Stimulated activated CD8-positive, alpha-beta memory T cell treated with anti-CD3 and anti-CD28 coated beads, Interleukin-15, amount 100 ng/mL, for 1 hour (primary cell): Measurements from ENCODE around the gene ATOH7.
"Not testable (repeated sequence)": the region's sequence is repeated elsewhere in the genome, so short reads cannot be mapped to it uniquely, and the experiment has no call there.

ENCODE experiments used
- DNase-seq: peaks from one replicate; pipeline ENCODE4 v3.0.0-alpha.2; 2020; ENCODE audit warnings: low read depth

ATOH7 gene

DNA sequence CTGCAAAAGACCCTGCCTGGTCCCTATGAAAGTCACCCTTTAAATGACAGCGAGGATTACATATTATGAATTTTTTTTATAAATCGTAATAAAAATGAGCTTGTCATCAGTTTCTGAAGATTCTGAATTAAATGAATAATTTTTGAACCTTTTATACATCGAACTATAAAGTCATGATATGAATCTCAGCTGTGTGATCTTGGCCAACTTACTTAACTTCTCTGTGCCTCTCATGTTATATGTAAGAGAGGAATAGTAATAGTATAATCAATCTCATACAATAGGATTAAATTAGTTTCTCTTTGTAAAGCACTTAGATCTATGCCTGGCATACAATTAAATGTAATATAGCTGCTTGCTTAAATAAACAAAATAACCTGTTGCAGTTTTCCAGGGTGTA is 5.3 kb upstream of the ATOH7 start:
- no peak for DNase-seq

DNA sequence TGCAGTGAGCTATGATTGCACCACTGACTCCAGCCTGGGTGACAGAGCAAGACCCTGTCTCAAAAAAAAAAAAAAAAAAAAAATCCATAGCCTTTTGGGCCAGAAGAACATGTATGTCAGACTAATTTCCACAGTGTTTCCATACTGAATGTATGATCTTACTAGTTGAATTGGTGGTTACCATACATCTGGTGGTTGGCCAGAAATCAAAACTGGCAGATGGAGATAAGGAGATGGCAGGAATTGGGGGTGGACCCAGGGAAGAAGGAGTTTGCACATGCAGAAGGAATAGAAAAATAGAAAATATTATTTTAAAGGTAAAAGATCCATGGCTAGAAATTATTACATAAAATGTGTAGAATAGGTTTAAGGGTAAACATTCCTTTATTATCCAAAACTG is 3.7 kb upstream of the ATOH7 start:
- DNase-seq, result no peak

DNA sequence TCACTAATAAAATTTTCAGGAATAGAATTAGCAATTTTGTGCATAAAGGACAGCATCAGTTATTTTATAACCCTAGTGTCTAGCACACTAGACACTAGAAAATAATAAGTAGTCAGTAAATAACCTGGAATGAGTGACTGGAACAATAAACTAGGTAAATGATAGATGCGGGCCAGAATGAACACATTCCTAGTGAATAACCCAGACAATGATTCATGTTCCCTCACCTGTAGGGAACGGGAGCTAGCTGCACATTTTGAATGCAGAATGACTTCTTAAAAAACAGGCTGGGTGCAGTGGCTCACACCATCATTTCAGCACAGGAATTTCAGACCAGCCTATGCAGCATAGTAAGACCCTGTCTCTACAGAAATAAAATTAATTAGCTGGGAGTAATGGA is 3.2 kb upstream of the ATOH7 start:
- no peak for DNase-seq

DNA sequence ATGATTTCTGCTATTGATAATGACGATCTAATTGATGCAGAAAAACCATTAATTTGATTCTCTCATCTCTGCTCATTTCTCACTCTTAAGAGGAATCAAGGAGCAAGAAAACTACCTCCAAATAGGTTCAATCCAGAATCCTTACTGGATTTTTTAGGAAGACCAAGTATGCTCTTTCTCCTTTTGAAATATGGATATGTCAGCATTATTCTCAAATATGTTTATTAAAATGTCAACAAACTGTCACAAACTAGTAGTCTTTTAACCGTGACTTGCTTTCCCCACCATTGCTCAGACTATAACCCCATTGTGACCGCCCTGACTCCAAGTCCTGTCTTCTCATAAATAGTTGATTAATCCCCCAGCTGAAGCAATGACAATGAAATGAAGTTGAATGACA is 1.1 kb upstream of the ATOH7 start:
- DNase-seq, result no peak

DNA sequence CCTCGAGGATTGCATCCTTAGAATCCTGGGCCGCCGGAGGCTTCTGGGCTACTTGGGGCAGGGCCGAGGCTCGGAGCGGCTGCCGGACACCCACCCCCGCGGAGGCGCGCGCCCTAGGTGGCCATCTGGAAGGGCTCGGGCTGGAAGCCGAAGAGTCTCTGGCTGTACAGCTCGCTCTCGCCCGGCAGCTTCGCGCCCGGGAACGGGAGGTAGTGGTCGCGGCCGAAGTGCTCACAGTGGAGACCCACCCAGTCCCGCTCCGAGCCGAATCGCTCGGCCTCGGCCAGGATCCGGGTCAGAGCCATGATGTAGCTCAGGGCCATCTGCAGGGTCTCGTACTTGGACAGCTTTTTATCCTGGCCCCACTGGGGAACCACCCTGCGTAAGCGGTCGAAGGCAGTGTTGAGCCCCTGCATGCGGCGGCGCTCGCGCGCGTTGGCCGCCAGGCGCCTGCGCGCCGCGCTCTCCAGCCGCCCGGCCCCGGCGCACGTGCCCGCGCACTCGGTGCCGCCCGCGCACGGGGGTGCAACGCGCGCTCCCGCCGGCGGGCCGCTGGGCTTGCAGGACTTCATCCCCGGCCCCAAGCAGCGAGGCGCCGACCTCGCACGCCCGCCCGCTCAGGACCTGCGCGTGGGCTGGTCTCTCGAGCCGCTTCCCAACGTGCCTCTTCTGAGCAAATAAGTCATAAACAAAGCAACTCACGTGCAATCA is 652 bp downstream of the ATOH7 start:
- no peak for DNase-seq

DNA sequence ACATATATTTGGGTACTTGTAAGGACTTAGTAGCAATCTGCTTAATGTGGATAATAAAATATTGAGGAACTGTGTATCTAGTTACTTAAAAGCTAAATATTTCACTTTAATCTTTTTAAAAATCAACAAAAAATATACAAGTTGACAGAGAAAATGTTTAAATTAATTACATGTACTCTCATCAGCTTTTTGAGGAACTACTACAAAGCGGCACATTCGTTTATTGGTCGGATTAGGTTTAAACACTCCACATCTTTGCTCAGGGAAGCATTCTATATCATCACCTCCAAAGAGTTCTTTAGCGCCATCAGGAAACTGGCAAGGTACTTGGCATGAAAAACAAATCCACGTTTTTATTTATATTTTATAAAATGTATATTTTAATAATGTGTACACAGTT is 1.6 kb downstream of the ATOH7 start:
- no peak for DNase-seq

DNA sequence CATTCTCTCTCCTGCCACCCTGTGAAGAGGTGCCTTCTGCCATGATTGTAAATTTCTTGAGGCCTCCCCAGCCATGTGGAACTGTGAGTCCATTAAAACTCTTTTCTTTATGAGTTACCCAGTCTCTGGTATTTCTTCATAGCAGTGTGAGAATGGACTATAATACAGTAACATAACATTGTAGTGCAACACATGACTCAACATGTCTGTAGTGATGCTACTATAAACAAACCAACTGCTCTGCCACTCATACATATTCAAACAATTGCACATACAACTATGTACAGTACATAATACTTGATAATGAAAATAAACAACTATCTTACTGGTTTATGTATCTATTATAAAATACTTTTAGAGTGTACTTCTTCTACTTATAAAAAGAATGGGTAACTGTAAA is 7.1 kb downstream of the ATOH7 start:
- DNase-seq, result no peak

DNA sequence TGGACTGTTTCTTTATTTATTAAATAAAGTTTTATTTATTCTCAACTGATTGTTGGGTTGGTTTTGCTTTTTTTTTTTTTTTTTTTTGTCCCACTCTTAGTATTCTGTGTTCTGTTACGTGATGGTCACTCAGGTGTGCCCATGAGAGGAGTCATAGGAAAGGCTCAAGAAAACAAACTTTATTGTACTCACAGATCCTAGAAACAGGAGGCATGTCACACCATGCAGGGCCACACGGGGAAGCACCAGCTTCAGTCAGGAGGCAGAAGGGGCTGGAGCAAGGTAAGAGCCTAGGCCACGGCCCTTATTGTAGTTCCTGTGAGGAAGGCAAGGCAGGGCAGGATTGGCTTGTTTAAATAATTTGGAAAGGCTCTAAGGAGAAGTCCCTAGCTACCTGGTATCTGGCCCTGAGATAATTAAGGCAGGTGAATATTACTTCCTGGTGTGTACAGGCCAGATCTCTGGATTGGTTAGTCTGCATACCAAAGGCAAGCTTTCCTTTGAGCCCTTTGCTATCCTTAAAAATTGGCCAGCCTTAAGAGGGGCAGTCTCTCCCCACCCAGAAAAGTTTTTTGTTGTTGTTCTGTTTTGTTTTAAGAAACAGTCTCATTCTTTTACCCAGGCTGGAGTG is 8.3 kb downstream of the ATOH7 start:
- no peak for DNase-seq

DNA sequence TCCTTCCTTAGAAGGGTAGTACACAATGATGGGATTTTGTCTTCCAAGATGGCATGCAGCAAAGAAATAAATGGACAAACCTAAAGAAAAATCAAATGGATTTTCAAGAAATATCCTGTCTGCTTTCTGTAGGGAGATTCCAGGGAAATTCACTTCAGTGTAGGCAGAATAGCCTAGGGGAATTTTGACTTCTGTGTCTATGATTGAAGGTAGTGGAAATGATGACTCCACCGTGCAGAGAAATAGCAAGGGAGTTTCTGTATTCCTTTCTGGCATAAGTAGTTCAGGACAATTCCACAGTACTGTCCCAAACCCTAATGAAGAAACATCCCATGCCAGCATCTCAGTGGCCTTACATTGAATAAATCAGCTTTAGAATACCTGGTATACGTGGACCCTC is 9.5 kb downstream of the ATOH7 start:
- no peak for DNase-seq

DNA sequence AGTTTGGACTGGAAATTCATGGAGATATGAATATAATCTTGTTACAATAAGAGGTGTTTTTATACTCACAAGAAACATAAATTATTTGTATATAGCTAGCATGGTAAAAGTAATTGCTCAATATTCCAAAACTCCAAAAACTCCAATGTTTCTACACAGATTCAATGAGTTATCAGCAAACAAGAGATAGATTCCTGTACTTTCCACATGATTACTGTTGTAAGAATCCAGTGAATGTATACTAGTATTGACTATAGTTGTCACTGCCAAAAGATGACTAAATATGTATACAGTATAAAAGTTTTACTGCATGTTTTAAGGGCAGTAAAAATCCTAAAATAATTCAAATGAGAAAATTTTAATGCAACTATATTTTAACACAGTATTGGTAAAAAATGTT is 10.7 kb downstream of the ATOH7 start:
- DNase-seq, result no peak

DNA sequence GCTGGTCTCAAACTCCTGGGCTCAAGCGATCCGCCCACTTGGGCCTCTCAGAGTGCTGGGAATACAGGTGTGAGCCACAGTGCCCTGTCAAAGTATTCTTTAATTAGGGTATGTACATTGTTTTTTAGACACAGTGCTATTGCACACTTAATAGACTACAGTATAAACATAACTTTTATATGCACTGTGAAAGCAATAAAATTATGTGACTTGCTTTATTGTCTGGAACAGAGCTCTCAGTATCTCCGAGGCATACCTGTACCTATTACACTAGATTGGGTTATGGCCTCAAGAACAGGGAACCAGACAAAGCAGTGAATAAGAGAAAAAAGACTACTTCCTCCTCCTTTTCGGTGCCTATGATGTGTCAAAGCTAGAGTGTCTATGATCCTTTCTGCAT is 13.1 kb downstream of the ATOH7 start:
- DNase-seq, result no peak

DNA sequence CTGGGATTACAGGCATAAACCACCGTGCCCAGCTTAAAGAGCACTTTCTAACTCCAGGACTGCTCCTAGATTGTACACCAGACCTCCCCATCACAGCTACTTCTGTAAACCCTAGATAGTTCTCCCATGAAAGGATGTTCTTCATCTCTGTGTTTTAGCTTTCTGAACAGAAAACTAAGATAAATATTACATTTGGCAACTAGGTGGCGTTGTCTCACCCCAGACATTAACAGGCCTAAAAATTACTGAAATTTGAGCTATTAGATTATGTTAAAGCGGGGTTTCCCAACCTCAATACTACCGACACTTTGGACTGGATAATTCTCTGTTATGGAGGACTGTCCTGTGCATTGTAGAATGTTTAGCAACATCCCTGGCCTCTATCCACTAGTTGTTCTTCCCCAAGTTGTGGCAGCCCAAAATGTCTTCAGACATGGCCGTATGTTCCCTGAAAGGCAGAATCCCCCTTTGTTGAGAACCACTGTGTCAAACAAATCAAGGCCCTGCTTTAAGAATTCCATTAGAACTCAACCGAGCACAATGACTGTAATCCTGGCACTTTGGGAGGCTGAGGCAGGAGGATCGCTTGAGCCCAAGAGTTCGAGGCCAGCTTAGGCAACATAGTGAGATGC is 19.1 kb downstream of the ATOH7 start:
- DNase-seq, result no peak

DNA sequence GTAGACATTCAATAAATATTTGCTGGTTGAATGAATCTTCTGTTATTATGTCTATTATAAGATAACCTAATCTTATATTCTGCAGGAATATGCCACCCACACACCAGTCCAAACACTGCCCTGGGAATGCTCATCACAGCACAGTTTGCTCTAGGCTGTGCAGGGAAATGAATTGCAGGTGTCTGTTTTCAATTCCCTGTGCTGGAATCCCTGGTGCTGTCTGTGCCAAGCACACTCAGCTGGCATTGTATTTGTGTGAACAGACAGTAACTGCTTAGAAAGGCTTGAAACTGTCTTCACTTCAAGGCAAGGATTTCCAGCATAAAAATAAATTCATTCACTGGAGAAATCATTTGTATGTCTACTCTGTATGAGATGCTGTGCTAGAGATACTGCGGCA is 20.2 kb downstream of the ATOH7 start:
- DNase-seq, result no peak

DNA sequence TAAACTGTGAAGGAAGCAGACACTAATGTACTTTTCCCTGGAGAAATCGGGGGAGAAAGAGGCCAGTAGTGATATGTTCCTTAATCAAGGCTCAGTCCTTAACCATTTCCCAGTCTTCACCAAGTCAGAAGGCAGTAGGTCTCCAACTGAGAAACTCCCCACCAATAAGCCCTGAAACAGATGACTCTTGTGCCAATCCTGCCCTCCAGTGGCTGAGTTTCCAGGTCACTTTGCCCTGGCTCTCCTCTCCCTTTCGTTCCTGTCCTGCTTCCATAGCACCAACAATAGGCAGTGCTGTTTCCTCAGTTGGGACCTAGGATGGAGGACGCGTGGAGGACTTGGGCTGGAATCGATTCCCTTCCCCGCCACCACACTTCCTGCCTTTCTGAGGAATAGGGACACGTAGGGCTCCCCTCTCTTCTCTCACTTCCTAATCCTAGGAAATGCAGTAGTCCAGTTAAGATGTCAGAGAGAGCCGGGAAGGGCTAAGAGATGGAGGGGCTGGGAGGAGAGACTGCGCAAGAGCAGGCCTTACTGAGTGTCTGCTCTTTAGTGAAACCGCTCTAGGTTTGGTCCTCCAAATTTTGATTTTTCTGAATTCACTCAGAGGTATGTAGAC is 23.4 kb downstream of the ATOH7 start:
- no peak for DNase-seq

DNA sequence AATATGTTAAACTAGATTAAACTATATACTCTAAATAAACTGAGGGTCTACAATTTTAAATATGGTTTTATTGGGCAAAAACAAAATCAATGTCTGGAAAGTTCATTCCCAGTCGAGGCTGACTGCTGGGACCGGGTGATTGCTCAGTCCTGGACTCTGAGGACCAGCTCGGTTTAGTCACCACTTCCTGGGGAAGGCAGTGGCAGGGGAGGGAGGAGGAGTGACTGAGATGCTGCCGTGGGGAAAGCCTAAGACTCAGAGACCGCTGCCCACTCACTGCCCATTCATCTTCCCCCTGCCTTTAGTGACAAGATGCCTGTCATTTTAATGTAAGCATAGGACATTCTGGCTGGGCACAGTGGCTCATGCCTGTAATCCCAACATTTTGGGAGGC is 29.0 kb downstream of the ATOH7 start:
- DNase-seq, result no peak

DNA sequence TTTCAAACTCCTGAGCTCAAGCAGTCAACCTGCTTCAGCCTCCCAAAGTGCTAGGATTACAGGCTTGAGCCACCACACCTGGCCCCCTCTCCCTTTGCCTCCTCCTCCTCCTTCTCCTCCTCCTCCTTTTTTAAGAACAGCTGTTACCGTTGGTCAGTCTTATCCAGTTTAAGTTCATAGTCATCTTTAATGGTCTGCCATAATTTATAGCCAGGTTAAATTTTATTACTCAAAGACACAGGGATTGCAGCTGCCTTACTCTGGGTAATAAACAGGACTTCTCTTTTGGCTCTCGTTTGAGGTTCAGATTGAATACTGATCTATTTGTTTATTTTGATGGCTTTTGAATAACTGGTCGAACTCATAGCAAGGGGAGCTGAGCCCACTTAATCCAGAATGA is 35.2 kb downstream of the ATOH7 start:
- no peak for DNase-seq

DNA sequence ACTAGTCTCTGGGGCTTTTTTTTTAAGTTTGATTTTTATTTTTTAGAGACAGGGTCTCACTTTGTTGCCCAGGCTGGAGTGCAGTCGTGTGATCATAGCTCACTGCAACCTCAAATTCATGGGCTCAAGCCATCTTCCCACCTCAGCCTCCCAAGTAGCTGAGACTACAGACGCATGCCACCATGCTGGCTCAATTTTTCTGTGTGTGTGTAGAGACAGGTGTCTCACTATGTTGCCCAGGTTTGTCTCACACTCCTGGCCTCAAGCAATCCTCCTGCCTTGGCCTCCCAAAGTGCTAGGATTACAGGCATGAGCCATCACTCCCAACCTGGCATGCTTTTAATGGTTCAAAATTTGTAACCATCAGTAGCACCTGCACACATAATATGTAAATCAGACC is 36.1 kb downstream of the ATOH7 start:
- DNase-seq, result not testable (repeated sequence)

DNA sequence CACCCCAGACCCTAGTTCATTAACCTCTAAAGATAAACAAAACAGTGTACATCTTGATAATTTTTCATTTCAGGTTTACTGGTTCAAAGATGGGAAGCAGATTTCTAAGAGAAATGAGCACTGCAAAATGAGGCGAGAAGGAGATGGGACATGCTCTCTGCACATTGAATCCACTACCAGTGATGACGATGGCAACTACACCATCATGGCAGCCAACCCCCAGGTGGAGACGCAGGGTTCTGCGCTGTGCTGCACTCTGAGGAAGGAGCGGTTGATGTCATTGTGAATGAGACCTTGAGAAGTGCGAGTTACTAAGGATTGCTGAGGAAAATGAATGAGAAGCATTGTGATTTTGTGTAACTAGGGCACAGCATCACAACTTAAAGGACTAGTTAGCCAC is 37.6 kb downstream of the ATOH7 start:
- no peak for DNase-seq

DNA sequence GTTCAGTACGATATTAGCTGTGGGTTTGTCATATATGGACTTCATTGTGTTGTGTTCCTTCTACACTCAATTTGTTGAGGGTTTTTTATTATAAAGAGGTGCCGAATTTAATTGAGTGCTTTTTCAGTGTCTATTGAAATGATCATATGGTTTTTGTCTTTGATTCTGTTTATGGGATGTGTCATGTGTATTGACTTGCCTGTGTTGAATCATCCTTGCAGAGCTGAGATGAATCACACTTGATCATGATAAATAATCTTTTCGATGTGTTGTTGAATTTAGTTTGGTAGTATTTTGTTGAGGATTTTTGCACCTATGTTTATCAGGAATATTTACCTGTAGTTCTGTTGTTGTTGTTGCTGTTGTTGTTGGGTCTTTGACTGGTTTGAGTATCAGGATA is 39.8 kb downstream of the ATOH7 start:
- DNase-seq, result no peak

DNA sequence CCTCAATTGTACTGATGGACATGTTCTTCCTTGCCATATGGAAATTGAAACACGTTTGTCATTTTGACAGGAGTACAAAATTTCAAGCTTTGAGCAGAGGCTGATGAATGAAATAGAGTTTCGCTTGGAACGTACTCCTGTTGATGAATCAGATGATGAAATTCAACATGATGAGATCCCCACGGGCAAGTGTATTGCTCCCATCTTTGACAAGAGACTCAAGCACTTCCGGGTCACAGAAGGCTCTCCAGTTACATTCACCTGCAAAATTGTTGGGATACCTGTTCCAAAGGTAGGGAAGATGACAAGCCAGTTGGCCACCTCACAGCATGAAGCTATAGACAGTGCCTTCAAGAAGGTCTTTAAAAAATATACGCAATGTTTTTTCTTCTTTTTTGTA is 43.1 kb downstream of the ATOH7 start:
- DNase-seq, result no peak

DNA sequence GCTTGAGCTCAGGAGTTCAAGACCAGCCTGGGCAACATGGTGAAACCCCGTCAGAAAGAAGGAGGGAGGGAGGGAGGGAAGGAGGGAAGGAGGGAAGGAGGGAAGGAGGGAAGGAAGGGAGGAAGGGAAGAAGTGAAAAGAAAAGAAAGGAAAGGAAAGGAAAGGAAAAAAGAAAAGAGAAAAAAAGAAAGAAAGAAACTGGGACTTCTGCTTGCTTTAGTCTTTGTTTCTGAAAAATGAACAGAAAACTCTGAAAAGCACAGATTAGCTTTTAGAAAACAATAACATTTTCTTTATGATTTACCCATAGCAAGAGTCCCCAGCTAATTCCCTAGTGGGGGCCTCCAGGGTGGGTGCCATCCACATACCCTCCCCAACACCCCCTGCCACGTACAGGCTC is 46.8 kb downstream of the ATOH7 start:
- no peak for DNase-seq

DNA sequence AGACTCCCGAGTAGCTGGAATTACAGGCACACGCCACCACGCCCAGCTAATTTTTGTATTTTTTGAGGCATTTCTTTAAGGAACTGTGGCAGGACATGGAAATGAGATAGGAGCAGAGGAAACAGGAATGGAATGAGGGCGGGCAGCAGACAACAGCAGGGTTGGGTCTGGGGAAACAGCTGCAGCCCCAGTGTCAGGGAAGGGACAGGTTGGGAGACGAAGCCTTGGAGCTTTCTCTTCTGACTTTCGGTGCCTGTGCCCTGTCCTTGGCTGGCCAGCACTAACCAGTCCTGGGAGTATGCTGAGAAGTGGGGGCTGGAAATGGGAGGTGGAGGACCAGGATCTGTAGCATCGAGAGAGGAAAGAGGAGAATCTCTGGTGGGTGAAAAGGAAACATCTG is 47.4 kb downstream of the ATOH7 start:
- no peak for DNase-seq
